Measurements from ENCODE around the gene CCDC39.

Gene CCDC39

GRCh38 chr3:180575571-180575970 is 103.7 kb downstream of the CCDC39 start:
- TF ChIP-seq, protein P1, sequence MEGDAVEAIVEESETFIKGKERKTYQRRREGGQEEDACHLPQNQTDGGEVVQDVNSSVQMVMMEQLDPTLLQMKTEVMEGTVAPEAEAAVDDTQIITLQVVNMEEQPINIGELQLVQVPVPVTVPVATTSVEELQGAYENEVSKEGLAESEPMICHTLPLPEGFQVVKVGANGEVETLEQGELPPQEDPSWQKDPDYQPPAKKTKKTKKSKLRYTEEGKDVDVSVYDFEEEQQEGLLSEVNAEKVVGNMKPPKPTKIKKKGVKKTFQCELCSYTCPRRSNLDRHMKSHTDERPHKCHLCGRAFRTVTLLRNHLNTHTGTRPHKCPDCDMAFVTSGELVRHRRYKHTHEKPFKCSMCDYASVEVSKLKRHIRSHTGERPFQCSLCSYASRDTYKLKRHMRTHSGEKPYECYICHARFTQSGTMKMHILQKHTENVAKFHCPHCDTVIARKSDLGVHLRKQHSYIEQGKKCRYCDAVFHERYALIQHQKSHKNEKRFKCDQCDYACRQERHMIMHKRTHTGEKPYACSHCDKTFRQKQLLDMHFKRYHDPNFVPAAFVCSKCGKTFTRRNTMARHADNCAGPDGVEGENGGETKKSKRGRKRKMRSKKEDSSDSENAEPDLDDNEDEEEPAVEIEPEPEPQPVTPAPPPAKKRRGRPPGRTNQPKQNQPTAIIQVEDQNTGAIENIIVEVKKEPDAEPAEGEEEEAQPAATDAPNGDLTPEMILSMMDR (conservative IDR thresholded peaks at IDR 0.05), result no peak

DNA sequence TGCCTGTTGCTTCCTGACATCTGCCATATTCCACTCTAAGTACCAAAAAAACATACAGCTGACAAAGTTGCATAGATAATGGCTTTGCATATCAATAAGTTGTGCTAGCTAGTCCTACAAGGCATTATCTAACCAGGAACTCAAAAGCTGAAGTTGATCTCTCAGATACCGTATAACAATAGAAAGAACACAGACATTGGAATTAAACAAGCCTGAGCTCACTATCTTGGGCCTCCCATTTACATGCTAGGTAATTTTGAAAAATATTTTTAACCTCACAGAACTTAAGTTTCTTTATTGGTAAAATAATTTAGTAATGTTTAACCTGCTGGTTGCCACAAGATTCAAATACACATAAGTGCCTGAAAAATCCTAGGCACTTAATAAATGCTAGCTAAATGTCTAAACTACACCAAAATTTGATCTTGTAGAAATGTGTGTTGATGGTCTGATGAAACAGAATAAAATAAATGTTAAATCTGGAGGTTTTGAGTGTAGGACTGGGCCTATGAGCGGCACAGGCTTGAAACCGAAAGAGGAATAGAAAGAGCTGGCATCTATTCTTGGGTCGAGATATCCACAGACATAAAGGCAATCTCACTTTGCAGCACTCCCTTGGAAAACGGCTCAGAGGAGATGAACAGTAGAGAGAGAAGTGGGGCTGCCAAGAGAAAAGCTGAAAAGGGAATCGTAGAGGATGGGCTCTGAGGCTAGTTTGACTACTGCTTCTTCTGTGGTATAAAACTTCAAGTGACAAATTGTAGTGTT is 107.3 kb downstream of the CCDC39 start:
- TF ChIP-seq, protein P1 (conservative IDR thresholded peaks at IDR 0.05), result no peak
- no peak overlapping the region for H3K27ac ChIP-seq

More at GRCh38 chr3:180575571-180575970, 103.7 kb downstream of the CCDC39 start:
- no peak overlapping the region for H3K27ac ChIP-seq

- TF ChIP-seq, protein P1 (conservative IDR thresholded peaks at IDR 0.05), result no peak
- H3K27ac ChIP-seq, result no peak overlapping the region
Measured at GRCh38 chr3:180570238-180570637, 109.1 kb downstream of the CCDC39 start.

DNA sequence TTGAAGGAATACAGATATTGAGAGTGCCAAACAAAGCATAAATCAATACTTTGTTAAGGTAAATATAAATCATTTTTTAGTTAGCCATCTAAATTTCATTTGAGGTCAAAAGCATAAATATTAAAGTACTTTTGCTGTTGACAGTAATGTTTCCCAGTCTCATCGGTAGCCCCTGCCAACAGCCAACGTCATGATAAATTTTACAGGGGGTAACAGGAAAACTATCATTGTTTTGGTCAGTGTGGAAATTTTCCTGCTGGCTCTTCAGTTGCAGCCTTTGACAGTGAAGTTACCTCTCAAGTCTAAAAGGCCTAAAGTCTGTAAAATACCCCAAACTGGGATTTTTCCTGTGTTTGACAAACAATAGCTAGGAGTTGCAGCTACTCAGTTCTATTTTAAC is 114.6 kb downstream of the CCDC39 start:
- no peak overlapping the region for H3K27ac ChIP-seq
- TF ChIP-seq, protein P1 (conservative IDR thresholded peaks at IDR 0.05), result no peak

Measured in VCaP (cell line).